Measurements from ENCODE around the gene GPR146. TPM values are rescaled to one million over a fixed set of nuclear protein-coding genes. Genes with fewer than 3 reads are reported as not detected.

The GPR146 gene
- total and polyA plus RNA-seq, 9 of the 15 experiments (the other 6 are each of a cell fraction or from before 2014, with no cell fraction given), result 0.22 to 3.6 (median 0.64) TPM; not detected in 2

DNA sequence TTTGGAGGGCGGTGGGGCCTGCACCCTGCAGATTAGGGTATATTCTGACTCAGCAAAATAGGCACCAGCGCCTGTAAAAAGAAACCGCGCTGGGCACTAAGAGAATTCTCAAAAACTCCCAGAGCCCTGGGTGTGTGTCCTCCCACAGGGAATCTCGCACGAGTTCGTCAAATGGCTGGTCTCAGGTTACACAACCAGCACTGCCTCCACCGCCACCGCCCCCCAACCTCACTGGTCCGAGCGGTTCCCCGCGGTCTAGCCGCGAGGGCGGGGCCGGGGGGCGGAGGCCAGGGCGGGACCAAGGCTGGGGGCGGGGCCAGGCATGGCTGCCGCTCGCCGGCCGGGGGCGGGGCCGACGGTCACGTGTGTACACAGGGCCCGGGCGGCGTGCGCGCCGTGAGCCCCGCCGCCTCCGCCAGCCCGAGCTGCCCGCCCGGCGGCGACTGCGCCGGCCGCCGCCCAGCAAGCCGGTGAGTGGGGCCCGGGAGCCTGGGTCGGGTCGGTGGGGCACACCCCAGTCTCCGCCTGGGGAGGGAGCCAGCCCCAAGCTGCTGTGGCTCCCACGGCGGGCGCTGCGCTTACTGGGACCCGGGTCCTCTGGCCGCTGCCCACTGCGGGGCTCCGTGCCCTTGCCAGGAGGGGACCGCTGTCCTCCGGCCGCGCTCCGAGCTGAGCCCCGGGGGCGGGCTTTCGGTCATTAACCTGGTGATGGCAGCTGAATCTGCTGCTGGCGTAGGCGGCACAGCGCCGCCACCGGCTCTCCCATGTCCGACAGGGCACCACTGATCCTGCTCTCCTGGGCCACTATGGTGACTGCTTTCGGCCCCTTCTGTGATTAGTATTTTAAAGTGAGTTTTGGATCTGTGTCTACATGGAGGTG, at the start of gene GPR146 (continued):
- TF ChIP-seq ZNF280A (IDR thresholded peaks at IDR 0.05; ENCODE audit: low read depth, partially characterized antibody) (no peak), ZNF79 (CRISPR knock-in tag; IDR thresholded peaks at IDR 0.05; ENCODE audit: low read depth) (no peak), ZNF778 (CRISPR knock-in tag; IDR thresholded peaks at IDR 0.05) (no peak), ERF (CRISPR knock-in tag; IDR thresholded peaks at IDR 0.05) (0 out of 2 replicates have a peak, but pooled peaks have one; percentile 66), CBFA2T3 (IDR thresholded peaks at IDR 0.05) (peak; percentile 85), TFE3 (CRISPR knock-in tag; IDR thresholded peaks at IDR 0.05) (no peak), KLF1 (tag; IDR thresholded peaks at IDR 0.05) (no peak), ZNF445 (CRISPR knock-in tag; IDR thresholded peaks at IDR 0.05; ENCODE audit: low read depth) (no peak), ZSCAN32 (CRISPR knock-in tag; IDR thresholded peaks at IDR 0.05) (no peak), ESRRA (IDR thresholded peaks at IDR 0.05; ENCODE audit: borderline replicate concordance, low read depth) (peak; percentile 30; the same call in 1 of the 2 replicates), LARP7 (IDR thresholded peaks at IDR 0.05) (no peak), ZNF707 (CRISPR knock-in tag; conservative IDR thresholded peaks at IDR 0.05) (no peak), NCOA4 (IDR thresholded peaks at IDR 0.05; ENCODE audit: partially characterized antibody) (no peak), SRSF9 (IDR thresholded peaks at IDR 0.05; ENCODE audit: borderline replicate concordance, low read depth, low read length) (no peak), ZNF431 (CRISPR knock-in tag; IDR thresholded peaks at IDR 0.05) (no peak), CHD1 (IDR thresholded peaks at IDR 0.05; ENCODE audit: low read length) (peak; percentile 58), MXI1 (IDR thresholded peaks at IDR 0.05; ENCODE audit: low read depth, low read length) (peak; percentile 6; the same call in 1 of the 2 replicates)
- TF ChIP-seq, protein P1, sequence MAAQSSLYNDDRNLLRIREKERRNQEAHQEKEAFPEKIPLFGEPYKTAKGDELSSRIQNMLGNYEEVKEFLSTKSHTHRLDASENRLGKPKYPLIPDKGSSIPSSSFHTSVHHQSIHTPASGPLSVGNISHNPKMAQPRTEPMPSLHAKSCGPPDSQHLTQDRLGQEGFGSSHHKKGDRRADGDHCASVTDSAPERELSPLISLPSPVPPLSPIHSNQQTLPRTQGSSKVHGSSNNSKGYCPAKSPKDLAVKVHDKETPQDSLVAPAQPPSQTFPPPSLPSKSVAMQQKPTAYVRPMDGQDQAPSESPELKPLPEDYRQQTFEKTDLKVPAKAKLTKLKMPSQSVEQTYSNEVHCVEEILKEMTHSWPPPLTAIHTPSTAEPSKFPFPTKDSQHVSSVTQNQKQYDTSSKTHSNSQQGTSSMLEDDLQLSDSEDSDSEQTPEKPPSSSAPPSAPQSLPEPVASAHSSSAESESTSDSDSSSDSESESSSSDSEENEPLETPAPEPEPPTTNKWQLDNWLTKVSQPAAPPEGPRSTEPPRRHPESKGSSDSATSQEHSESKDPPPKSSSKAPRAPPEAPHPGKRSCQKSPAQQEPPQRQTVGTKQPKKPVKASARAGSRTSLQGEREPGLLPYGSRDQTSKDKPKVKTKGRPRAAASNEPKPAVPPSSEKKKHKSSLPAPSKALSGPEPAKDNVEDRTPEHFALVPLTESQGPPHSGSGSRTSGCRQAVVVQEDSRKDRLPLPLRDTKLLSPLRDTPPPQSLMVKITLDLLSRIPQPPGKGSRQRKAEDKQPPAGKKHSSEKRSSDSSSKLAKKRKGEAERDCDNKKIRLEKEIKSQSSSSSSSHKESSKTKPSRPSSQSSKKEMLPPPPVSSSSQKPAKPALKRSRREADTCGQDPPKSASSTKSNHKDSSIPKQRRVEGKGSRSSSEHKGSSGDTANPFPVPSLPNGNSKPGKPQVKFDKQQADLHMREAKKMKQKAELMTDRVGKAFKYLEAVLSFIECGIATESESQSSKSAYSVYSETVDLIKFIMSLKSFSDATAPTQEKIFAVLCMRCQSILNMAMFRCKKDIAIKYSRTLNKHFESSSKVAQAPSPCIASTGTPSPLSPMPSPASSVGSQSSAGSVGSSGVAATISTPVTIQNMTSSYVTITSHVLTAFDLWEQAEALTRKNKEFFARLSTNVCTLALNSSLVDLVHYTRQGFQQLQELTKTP (IDR thresholded peaks at IDR 0.05; ENCODE audit: low read depth in 1 of 2, partially characterized antibody in 2 of 2), result no peak
- TF ChIP-seq, protein P2, sequence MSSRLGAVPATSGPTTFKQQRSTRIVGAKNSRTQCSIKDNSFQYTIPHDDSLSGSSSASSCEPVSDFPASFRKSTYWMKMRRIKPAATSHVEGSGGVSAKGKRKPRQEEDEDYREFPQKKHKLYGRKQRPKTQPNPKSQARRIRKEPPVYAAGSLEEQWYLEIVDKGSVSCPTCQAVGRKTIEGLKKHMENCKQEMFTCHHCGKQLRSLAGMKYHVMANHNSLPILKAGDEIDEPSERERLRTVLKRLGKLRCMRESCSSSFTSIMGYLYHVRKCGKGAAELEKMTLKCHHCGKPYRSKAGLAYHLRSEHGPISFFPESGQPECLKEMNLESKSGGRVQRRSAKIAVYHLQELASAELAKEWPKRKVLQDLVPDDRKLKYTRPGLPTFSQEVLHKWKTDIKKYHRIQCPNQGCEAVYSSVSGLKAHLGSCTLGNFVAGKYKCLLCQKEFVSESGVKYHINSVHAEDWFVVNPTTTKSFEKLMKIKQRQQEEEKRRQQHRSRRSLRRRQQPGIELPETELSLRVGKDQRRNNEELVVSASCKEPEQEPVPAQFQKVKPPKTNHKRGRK (tag; IDR thresholded peaks at IDR 0.05), result no peak
